Panc1 (cell line): ENCODE measurements around the gene CDK5R1.

Source experiments
- TF ChIP-seq, protein P1 (sequence below): fragments of 450-650 bp; IDR thresholded peaks from 2 replicates; pipeline ENCODE4 v1.5.1; 2017; ENCODE audit warnings: mild to moderate bottlenecking
- TF ChIP-seq, protein P2 (sequence below), 2 experiments: IDR thresholded peaks; 2 replicates each; pipeline ENCODE4 v1.6.1; 2011 to 2012; ENCODE audit warnings: low read depth in 2 of 2, control low read depth in 1 of 2, low read length in 1 of 2, mild to moderate bottlenecking in 1 of 2, moderate library complexity in 1 of 2; ENCODE audit not compliant: insufficient read depth in 1 of 2

- TF ChIP-seq, protein P1, sequence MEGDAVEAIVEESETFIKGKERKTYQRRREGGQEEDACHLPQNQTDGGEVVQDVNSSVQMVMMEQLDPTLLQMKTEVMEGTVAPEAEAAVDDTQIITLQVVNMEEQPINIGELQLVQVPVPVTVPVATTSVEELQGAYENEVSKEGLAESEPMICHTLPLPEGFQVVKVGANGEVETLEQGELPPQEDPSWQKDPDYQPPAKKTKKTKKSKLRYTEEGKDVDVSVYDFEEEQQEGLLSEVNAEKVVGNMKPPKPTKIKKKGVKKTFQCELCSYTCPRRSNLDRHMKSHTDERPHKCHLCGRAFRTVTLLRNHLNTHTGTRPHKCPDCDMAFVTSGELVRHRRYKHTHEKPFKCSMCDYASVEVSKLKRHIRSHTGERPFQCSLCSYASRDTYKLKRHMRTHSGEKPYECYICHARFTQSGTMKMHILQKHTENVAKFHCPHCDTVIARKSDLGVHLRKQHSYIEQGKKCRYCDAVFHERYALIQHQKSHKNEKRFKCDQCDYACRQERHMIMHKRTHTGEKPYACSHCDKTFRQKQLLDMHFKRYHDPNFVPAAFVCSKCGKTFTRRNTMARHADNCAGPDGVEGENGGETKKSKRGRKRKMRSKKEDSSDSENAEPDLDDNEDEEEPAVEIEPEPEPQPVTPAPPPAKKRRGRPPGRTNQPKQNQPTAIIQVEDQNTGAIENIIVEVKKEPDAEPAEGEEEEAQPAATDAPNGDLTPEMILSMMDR = no peak
- TF ChIP-seq, protein P2, sequence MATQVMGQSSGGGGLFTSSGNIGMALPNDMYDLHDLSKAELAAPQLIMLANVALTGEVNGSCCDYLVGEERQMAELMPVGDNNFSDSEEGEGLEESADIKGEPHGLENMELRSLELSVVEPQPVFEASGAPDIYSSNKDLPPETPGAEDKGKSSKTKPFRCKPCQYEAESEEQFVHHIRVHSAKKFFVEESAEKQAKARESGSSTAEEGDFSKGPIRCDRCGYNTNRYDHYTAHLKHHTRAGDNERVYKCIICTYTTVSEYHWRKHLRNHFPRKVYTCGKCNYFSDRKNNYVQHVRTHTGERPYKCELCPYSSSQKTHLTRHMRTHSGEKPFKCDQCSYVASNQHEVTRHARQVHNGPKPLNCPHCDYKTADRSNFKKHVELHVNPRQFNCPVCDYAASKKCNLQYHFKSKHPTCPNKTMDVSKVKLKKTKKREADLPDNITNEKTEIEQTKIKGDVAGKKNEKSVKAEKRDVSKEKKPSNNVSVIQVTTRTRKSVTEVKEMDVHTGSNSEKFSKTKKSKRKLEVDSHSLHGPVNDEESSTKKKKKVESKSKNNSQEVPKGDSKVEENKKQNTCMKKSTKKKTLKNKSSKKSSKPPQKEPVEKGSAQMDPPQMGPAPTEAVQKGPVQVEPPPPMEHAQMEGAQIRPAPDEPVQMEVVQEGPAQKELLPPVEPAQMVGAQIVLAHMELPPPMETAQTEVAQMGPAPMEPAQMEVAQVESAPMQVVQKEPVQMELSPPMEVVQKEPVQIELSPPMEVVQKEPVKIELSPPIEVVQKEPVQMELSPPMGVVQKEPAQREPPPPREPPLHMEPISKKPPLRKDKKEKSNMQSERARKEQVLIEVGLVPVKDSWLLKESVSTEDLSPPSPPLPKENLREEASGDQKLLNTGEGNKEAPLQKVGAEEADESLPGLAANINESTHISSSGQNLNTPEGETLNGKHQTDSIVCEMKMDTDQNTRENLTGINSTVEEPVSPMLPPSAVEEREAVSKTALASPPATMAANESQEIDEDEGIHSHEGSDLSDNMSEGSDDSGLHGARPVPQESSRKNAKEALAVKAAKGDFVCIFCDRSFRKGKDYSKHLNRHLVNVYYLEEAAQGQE (IDR thresholded peaks at IDR 0.05; ENCODE audit: insufficient read depth in 1 of 2, low read depth in 2 of 2, low read length in 1 of 2) = no peak
Observed at GRCh38 chr17:32493571-32493970, 6.8 kb downstream of the CDK5R1 start.
